OCI-LY1 (cell line): ENCODE data around the gene C2CD3.

Source experiments
- H2AFZ ChIP-seq: fragments of 200-600 bp; sonication (generic), shearing (Covaris generic); 2 replicates; pipeline ENCODE4 v1.6.0; 2014; ENCODE audit warnings: antibody characterized with exemption, mild to moderate bottlenecking, low read length
- H3F3A ChIP-seq: fragments of 200-600 bp; sonication (generic), shearing (Covaris generic); 2 replicates; pipeline ENCODE4 v1.6.0; 2014; ENCODE audit warnings: mild to moderate bottlenecking, antibody characterized with exemption, low read length, moderate library complexity; ENCODE audit not compliant: insufficient read depth
- H3K27ac ChIP-seq: fragments of 200-600 bp; sonication (generic); 2 replicates; pipeline ENCODE4 v1.5.1; 2014; ENCODE audit warnings: low read length, mixed run types, mild to moderate bottlenecking, low read depth; ENCODE audit not compliant: poor library complexity, severe bottlenecking
- H3K27me3 ChIP-seq: fragments of 200-600 bp; sonication (generic); 2 replicates; pipeline ENCODE4 v1.6.0; 2014; ENCODE audit warnings: antibody characterized with exemption, mild to moderate bottlenecking, low read length, moderate library complexity; ENCODE audit not compliant: insufficient read depth
- H3K36me3 ChIP-seq: fragments of 200-600 bp; sonication (generic); 2 replicates; pipeline ENCODE4 v1.6.1; 2014; ENCODE audit warnings: mild to moderate bottlenecking, antibody characterized with exemption, low read length, moderate library complexity, mixed read lengths; ENCODE audit not compliant: insufficient read depth
- H3K4me1 ChIP-seq: fragments of 200-600 bp; sonication (generic); 2 replicates; pipeline ENCODE4 v1.5.1; 2014; ENCODE audit warnings: mild to moderate bottlenecking, low read length, moderate library complexity; ENCODE audit not compliant: insufficient read depth, severe bottlenecking
- H3K4me2 ChIP-seq: fragments of 200-600 bp; sonication (generic), shearing (Covaris generic); 2 replicates; pipeline ENCODE4 v1.6.1; 2014; ENCODE audit warnings: low read length
- H3K4me3 ChIP-seq: fragments of 200-600 bp; sonication (generic); 2 replicates; pipeline ENCODE4 v1.5.1; 2014; ENCODE audit warnings: low read length, low read depth, mild to moderate bottlenecking, mixed read lengths; ENCODE audit not compliant: poor library complexity, severe bottlenecking
- H3K79me2 ChIP-seq: fragments of 200-600 bp; shearing (Covaris generic); 2 replicates; pipeline ENCODE4 v1.6.1; 2016; ENCODE audit warnings: mixed run types, low read length, mixed read lengths; ENCODE audit not compliant: insufficient read depth
- H3K9ac ChIP-seq: fragments of 200-600 bp; sonication (generic), shearing (Covaris generic); 2 replicates; pipeline ENCODE4 v1.6.1; 2014; ENCODE audit warnings: mild to moderate bottlenecking, low read length, mixed read lengths
- H3K9me2 ChIP-seq: fragments of 200-600 bp; sonication (generic), shearing (Covaris generic); 2 replicates; pipeline ENCODE4 v1.6.1; 2014; ENCODE audit warnings: low read depth, mild to moderate bottlenecking, low read length, mixed read lengths
- H3K9me3 ChIP-seq: fragments of 200-600 bp; shearing (Covaris generic); 2 replicates; pipeline ENCODE4 v1.6.1; 2014; ENCODE audit warnings: low read length, mixed read lengths
- H4K20me1 ChIP-seq: fragments of 200-600 bp; sonication (generic), shearing (Covaris generic); 2 replicates; pipeline ENCODE4 v1.6.0; 2016; ENCODE audit warnings: mild to moderate bottlenecking, low read length; ENCODE audit not compliant: insufficient read depth
- CTCF ChIP-seq: fragments of 200-600 bp; sonication (generic), shearing (Covaris generic); IDR thresholded peaks from 2 replicates; pipeline ENCODE4 v1.5.1; 2017; ENCODE audit warnings: mild to moderate bottlenecking, antibody characterized with exemption, low read length, moderate library complexity, mixed read lengths
- EZH2 ChIP-seq: fragments of 200-600 bp; sonication (generic), shearing (Covaris generic); IDR thresholded peaks from 2 replicates; pipeline ENCODE4 v1.8.0; 2017; ENCODE audit warnings: borderline replicate concordance, mixed run types, mild to moderate bottlenecking, antibody characterized with exemption, low read length, moderate library complexity, mixed read lengths

The C2CD3 gene

DNA sequence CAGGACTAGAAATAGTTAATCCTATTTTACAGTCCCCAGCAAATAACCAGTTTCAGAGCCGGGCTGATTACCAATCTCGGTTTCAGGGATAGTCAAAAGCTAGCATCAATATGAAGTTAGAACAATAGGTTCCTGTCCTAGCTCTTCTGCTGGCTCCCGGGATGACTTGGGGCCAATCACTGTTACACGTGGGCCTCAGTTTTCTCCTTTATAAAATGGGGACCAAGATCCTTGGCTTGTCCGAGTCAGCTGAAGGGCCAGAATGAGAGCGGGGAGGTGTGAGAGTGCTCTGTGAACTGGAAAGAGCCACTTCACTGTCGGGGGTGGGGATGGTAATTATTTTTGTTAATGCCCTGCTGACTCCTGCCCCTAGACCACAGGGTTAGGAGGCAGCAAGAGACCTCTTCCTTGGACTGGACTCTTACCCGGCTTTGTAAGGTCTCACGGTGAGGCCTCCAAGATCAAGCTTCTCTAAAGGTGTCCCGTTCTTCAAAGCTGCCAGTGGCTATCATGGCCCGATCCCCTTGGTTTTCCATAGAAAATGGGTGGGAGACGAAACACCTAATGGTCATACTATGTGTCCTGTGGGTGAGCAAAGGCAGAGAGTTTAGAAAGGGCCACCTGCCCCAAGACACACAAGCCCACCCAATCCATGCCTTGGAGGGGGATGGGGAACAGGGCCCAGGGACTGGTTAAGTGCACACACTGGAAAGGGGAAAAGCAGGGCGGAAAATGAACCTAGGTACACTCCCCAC lies 189.6 kb downstream of the C2CD3 start:
- Histone ChIP-seq H3K4me1 (peaks cover 75% of the 10 kb centered on the region), H3K9me3 (no peaks in the 10 kb centered on the region), H3K27me3 (no peaks in the 10 kb centered on the region), H2AFZ (no peak overlapping the region), H3K27ac (peak overlapping the region; percentile 98), H3K9ac (peak overlapping the region; percentile 92), H3K36me3 (peaks cover 61% of the 10 kb centered on the region), H4K20me1 (no peaks in the 10 kb centered on the region), H3K4me2 (peak overlapping the region; percentile 99), H3K4me3 (peak overlapping the region; percentile 90), H3F3A (peaks cover 20% of the 10 kb centered on the region), H3K9me2 (no peaks in the 10 kb centered on the region), H3K79me2 (peaks cover 13% of the 10 kb centered on the region)
- TF ChIP-seq CTCF = no peak
- TF ChIP-seq EZH2 = no peak

GRCh38 chr11:73980001-73980961 lies 190.5 kb downstream of the C2CD3 start:
- peak overlapping the region; percentile 98 for H3K27ac ChIP-seq
- TF ChIP-seq CTCF (no peak), EZH2 (no peak)
- H3K9ac ChIP-seq = peak overlapping the region; percentile 92
- H3K4me2 ChIP-seq = peak overlapping the region; percentile 99
- H4K20me1 ChIP-seq = no peaks in the 10 kb centered on the region
- H3K27me3 ChIP-seq = no peaks in the 10 kb centered on the region
- H3K4me3 ChIP-seq = peak overlapping the region; percentile 90
- H3K9me3 ChIP-seq = no peaks in the 10 kb centered on the region
- H3F3A ChIP-seq = peaks cover 20% of the 10 kb centered on the region
- no peak overlapping the region for H2AFZ ChIP-seq
- no peaks in the 10 kb centered on the region for H3K9me2 ChIP-seq
- H3K36me3 ChIP-seq = peaks cover 71% of the 10 kb centered on the region
- peaks cover 74% of the 10 kb centered on the region for H3K4me1 ChIP-seq
- H3K79me2 ChIP-seq = peaks cover 13% of the 10 kb centered on the region

GRCh38 chr11:73978576-73979086 lies 192.2 kb downstream of the C2CD3 start:
- Histone ChIP-seq H4K20me1 (no peaks in the 10 kb centered on the region), H3K9me2 (no peaks in the 10 kb centered on the region), H3K79me2 (peaks cover 13% of the 10 kb centered on the region), H3K36me3 (peaks cover 87% of the 10 kb centered on the region), H3K9me3 (no peaks in the 10 kb centered on the region), H3K4me3 (peak overlapping the region; percentile 3), H3K27ac (peak overlapping the region; percentile 98), H2AFZ (no peak overlapping the region), H3K4me1 (peaks cover 72% of the 10 kb centered on the region), H3K4me2 (peak overlapping the region; percentile 99; the same call in 1 of the 2 replicates), H3F3A (peaks cover 20% of the 10 kb centered on the region), H3K9ac (no peak overlapping the region; the same call in 1 of the 2 replicates), H3K27me3 (no peaks in the 10 kb centered on the region)
- TF ChIP-seq EZH2 (no peak), CTCF (no peak)
